Measurements from ENCODE around the gene MCM3AP. TPM values are rescaled to one million over a fixed set of nuclear protein-coding genes. Genes with fewer than 3 reads are reported as not detected.

The MCM3AP gene
- total RNA-seq, 1 experiment from 2014 or later, result 140 TPM

- peaks cover 17% of the 10 kb centered on the region for H3K4me1 ChIP-seq (ENCODE audit: insufficient read depth, low read length)
- DNase-seq (no peak), ATAC-seq (no peak)
- H3K4me3 ChIP-seq (ENCODE audit: low read length), result peak overlapping the region; percentile 19; the same call in 1 of the 2 replicates
- no peaks in the 10 kb centered on the region for H3K9me2 ChIP-seq (replicated peaks; ENCODE audit: low read length)
- H3K79me2 ChIP-seq (ENCODE audit: low read length), result peaks cover 44% of the 10 kb centered on the region
- H3K4me2 ChIP-seq (ENCODE audit: low read length), result peak overlapping the region; percentile 93
- intact Hi-C loops (cut with micrococcal nuclease), result loop anchor here (5.0 to 10.0 kb wide), 3 partner anchors 56 to 178 kb away; partner anchors contain the start of gene LSS
- TF ChIP-seq EZH2phosphoT487 (IDR thresholded peaks at IDR 0.05; ENCODE audit: borderline replicate concordance, low read length), result no peak
- no peak for TF ChIP-seq CTCF (conservative IDR thresholded peaks at IDR 0.05; ENCODE audit: low read depth, low read length)
- TF ChIP-seq EZH2 (IDR thresholded peaks at IDR 0.05; ENCODE audit: low read length, unreplicated experiment), result no peak
- BruUV-seq (replicated peaks), result no TSS peak
- no peak overlapping the region for H2AFZ ChIP-seq (ENCODE audit: low read length)
- H4K20me1 ChIP-seq (ENCODE audit: low read length), result peaks cover 17% of the 10 kb centered on the region
- H3K9ac ChIP-seq (ENCODE audit: low read length), result no peak overlapping the region
- no peaks in the 10 kb centered on the region for H3F3A ChIP-seq (ENCODE audit: low read length, unreplicated experiment)
- no peak overlapping the region for H3K27ac ChIP-seq (ENCODE audit: low read length)
- CTCF ChIA-PET, result no interaction called here
- H3K27me3 ChIP-seq (ENCODE audit: low read length), result no peaks in the 10 kb centered on the region
- H3K36me3 ChIP-seq (ENCODE audit: low read depth, low read length), result no peaks in the 10 kb centered on the region
- POLR2A ChIA-PET (ENCODE audit: unreplicated experiment), result no interaction called here
- H3K9me3 ChIP-seq (ENCODE audit: low read length), result no peaks in the 10 kb centered on the region
Observed at GRCh38 chr21:46320331-46320801, 35.0 kb upstream of the MCM3AP start.

GRCh38 chr21:46319186-46319585 is 33.8 kb upstream of the MCM3AP start:
- H3K4me1 ChIP-seq (ENCODE audit: insufficient read depth, low read length), result peaks cover 17% of the 10 kb centered on the region
- no peaks in the 10 kb centered on the region for H3F3A ChIP-seq (ENCODE audit: low read length, unreplicated experiment)
- H3K9ac ChIP-seq (ENCODE audit: low read length), result no peak overlapping the region
- H3K9me2 ChIP-seq (replicated peaks; ENCODE audit: low read length), result no peaks in the 10 kb centered on the region
- ChIA-PET POLR2A (ENCODE audit: unreplicated experiment) (no interaction called here), CTCF (no interaction called here)
- no TSS peak for BruUV-seq (replicated peaks)
- ATAC-seq, result no peak
- H4K20me1 ChIP-seq (ENCODE audit: low read length), result peaks cover 16% of the 10 kb centered on the region
- H3K27ac ChIP-seq (ENCODE audit: low read length), result no peak overlapping the region
- no peaks in the 10 kb centered on the region for H3K27me3 ChIP-seq (ENCODE audit: low read length)
- no peak for DNase-seq
- intact Hi-C loops (cut with micrococcal nuclease), result no loop called here
- peaks cover 37% of the 10 kb centered on the region for H3K79me2 ChIP-seq (ENCODE audit: low read length)
- TF ChIP-seq EZH2 (IDR thresholded peaks at IDR 0.05; ENCODE audit: low read length, unreplicated experiment) (no peak), EZH2phosphoT487 (IDR thresholded peaks at IDR 0.05; ENCODE audit: borderline replicate concordance, low read length) (no peak), CTCF (conservative IDR thresholded peaks at IDR 0.05; ENCODE audit: low read depth, low read length) (no peak)
- no peak overlapping the region for H3K4me2 ChIP-seq (ENCODE audit: low read length)
- no peak overlapping the region for H3K4me3 ChIP-seq (ENCODE audit: low read length)
- no peaks in the 10 kb centered on the region for H3K36me3 ChIP-seq (ENCODE audit: low read depth, low read length)
- H2AFZ ChIP-seq (ENCODE audit: low read length), result no peak overlapping the region
- H3K9me3 ChIP-seq (ENCODE audit: low read length), result no peaks in the 10 kb centered on the region

GRCh38 chr21:46318464-46318845 is 33.0 kb upstream of the MCM3AP start:
- BruUV-seq (replicated peaks), result no TSS peak

More at GRCh38 chr21:46318464-46318845, 33.0 kb upstream of the MCM3AP start:
- no peak overlapping the region for H2AFZ ChIP-seq (ENCODE audit: low read length)
- no peak overlapping the region for H3K4me3 ChIP-seq (ENCODE audit: low read length)
- intact Hi-C loops (cut with micrococcal nuclease), result no loop called here
- H3F3A ChIP-seq (ENCODE audit: low read length, unreplicated experiment), result no peaks in the 10 kb centered on the region
- H3K4me2 ChIP-seq (ENCODE audit: low read length), result no peak overlapping the region
- no peaks in the 10 kb centered on the region for H3K9me3 ChIP-seq (ENCODE audit: low read length)
- H3K9me2 ChIP-seq (replicated peaks; ENCODE audit: low read length), result no peaks in the 10 kb centered on the region
- DNase-seq (no peak), ATAC-seq (no peak)
- H3K36me3 ChIP-seq (ENCODE audit: low read depth, low read length), result no peaks in the 10 kb centered on the region
- no peak overlapping the region for H3K9ac ChIP-seq (ENCODE audit: low read length)
- TF ChIP-seq EZH2phosphoT487 (IDR thresholded peaks at IDR 0.05; ENCODE audit: borderline replicate concordance, low read length) (no peak), EZH2 (IDR thresholded peaks at IDR 0.05; ENCODE audit: low read length, unreplicated experiment) (no peak), CTCF (conservative IDR thresholded peaks at IDR 0.05; ENCODE audit: low read depth, low read length) (no peak)
- no peaks in the 10 kb centered on the region for H3K27me3 ChIP-seq (ENCODE audit: low read length)
- ChIA-PET POLR2A (ENCODE audit: unreplicated experiment) (no interaction called here), CTCF (no interaction called here)
- H4K20me1 ChIP-seq (ENCODE audit: low read length), result peaks cover 16% of the 10 kb centered on the region
- peaks cover 35% of the 10 kb centered on the region for H3K79me2 ChIP-seq (ENCODE audit: low read length)
- no peak overlapping the region for H3K27ac ChIP-seq (ENCODE audit: low read length)
- H3K4me1 ChIP-seq (ENCODE audit: insufficient read depth, low read length), result peaks cover 17% of the 10 kb centered on the region
